ENCODE results near the gene ABHD2.

DNA sequence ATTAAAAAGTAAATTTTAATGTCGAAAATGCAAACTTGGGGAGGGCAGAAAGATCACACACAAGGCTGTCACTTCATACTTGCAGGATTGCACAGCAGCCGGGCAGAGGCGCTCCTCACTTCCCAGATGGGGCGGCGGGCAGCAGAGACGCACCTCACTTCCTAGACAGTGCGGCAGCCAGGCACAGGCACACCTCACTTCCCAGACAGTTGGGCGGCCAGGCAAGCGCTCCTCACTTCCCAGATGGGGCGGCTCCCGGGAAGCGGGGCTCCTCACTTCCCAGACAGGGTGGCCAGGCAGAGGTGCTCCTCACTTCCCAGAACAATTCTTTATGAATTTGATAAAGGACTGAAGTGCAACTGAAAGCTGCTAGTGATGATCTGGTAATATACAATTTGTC is 111.9 kb downstream of the ABHD2 start:
- TF ChIP-seq CTCF (IDR thresholded peaks at IDR 0.05; ENCODE audit: low read depth, low read length): no peak
- TF ChIP-seq POLR2A (IDR thresholded peaks at IDR 0.05; ENCODE audit: extremely low read depth, insufficient read length): no peak
- no peak for TF ChIP-seq MYC (IDR thresholded peaks at IDR 0.05; ENCODE audit: low read depth, low read length)
- TF ChIP-seq, protein P1, sequence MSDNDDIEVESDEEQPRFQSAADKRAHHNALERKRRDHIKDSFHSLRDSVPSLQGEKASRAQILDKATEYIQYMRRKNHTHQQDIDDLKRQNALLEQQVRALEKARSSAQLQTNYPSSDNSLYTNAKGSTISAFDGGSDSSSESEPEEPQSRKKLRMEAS (IDR thresholded peaks at IDR 0.05; ENCODE audit: low read depth, low read length): no peak
